BE2C (cell line): ENCODE results near the gene PAEP.
A peak's percentile ranks its signal among the peaks of the same experiment; 100 is the strongest.

Source experiments
- DNase-seq: peaks from one replicate; pipeline ENCODE4 v3.0.0-alpha.2; 2020
- H3K27me3 ChIP-seq: fragments of 250-450 bp; sonication (Bioruptor Pico); 2 replicates; pipeline ENCODE4 v1.5.1; 2020; ENCODE audit warnings: mild to moderate bottlenecking
- H3K36me3 ChIP-seq: fragments of 250-450 bp; sonication (Bioruptor Pico); 2 replicates; pipeline ENCODE4 v1.5.1; 2020; ENCODE audit warnings: mild to moderate bottlenecking
- H3K4me1 ChIP-seq: fragments of 250-450 bp; sonication (Bioruptor Pico); 2 replicates; pipeline ENCODE4 v1.5.1; 2020
- H3K4me3 ChIP-seq: 2 replicates; pipeline ENCODE4 v1.5.1; 2011; ENCODE audit warnings: low read depth, low read length
- H3K9me3 ChIP-seq: fragments of 250-450 bp; sonication (Bioruptor Pico); 2 replicates; pipeline ENCODE4 v1.5.1; 2020
- TF ChIP-seq, protein P1 (sequence below): IDR thresholded peaks from 2 replicates; pipeline ENCODE4 v1.5.1; 2012; ENCODE audit warnings: mild to moderate bottlenecking, low read depth, low read length

PAEP gene

DNA sequence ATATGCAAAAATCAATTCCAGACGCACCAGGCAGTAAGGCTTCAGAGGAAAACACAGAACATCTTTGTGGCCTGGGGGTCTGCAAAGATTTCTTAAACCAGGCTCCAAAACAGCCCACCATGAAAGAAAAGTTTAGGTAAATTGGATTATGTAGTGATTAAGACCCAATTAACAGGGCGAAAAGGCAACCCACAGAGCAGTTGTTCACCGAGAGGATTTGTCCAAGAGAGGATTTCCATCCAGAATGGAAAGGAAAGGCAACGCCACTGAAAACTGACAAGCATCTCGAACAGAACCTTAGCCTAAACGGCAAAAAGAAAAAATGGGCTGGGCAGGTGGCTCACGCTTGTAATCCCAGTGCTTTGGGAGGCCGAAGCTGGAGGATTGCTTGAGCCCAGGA is 40.4 kb downstream of the PAEP start:
- DNase-seq = no peak
- Histone ChIP-seq H3K27me3 (no peaks in the 10 kb centered on the region), H3K36me3 (no peaks in the 10 kb centered on the region), H3K4me1 (peaks cover under 1% of the 10 kb centered on the region), H3K4me3 (no peak overlapping the region), H3K9me3 (no peaks in the 10 kb centered on the region)
- TF ChIP-seq, protein P1, sequence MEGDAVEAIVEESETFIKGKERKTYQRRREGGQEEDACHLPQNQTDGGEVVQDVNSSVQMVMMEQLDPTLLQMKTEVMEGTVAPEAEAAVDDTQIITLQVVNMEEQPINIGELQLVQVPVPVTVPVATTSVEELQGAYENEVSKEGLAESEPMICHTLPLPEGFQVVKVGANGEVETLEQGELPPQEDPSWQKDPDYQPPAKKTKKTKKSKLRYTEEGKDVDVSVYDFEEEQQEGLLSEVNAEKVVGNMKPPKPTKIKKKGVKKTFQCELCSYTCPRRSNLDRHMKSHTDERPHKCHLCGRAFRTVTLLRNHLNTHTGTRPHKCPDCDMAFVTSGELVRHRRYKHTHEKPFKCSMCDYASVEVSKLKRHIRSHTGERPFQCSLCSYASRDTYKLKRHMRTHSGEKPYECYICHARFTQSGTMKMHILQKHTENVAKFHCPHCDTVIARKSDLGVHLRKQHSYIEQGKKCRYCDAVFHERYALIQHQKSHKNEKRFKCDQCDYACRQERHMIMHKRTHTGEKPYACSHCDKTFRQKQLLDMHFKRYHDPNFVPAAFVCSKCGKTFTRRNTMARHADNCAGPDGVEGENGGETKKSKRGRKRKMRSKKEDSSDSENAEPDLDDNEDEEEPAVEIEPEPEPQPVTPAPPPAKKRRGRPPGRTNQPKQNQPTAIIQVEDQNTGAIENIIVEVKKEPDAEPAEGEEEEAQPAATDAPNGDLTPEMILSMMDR = no peak

DNA sequence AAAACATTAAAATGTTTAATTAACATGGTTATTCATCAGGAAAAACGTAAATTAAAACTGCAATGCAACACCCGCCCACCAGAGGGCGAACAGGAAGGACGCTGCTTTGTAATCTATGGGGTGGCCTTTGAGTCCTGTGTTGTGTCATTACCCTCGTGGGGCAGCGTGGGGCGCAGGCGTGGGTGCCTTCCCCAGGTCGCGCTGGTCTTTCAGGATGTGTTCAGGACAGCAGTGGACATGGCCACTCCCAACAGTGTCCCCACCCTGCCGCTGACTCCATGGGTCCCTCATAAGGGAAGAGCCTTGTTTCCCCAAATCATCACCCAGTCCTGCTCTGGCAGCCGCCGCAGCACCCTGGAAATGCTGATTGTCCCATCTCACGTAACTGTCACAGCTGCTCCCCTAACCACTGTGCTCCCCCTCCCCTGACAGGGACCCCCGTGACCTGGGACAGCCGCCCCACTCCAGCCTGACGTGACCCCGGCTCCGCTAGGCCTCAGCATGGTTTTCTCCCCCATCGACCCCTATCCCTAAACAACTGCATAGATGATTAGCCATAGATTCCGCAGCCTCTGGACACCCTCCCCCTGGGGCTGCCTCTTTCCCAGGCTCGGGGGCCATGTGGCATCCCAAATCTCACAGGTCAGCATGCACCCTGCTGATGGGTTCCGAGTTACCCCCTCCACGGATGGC is 41.4 kb downstream of the PAEP start:
- no peak overlapping the region for H3K4me3 ChIP-seq
- H3K36me3 ChIP-seq = no peaks in the 10 kb centered on the region
- DNase-seq = peak; percentile 58
- H3K27me3 ChIP-seq = no peaks in the 10 kb centered on the region
- TF ChIP-seq, protein P1 = peak; percentile 82
- peaks cover 8% of the 10 kb centered on the region for H3K4me1 ChIP-seq
- no peaks in the 10 kb centered on the region for H3K9me3 ChIP-seq

DNA sequence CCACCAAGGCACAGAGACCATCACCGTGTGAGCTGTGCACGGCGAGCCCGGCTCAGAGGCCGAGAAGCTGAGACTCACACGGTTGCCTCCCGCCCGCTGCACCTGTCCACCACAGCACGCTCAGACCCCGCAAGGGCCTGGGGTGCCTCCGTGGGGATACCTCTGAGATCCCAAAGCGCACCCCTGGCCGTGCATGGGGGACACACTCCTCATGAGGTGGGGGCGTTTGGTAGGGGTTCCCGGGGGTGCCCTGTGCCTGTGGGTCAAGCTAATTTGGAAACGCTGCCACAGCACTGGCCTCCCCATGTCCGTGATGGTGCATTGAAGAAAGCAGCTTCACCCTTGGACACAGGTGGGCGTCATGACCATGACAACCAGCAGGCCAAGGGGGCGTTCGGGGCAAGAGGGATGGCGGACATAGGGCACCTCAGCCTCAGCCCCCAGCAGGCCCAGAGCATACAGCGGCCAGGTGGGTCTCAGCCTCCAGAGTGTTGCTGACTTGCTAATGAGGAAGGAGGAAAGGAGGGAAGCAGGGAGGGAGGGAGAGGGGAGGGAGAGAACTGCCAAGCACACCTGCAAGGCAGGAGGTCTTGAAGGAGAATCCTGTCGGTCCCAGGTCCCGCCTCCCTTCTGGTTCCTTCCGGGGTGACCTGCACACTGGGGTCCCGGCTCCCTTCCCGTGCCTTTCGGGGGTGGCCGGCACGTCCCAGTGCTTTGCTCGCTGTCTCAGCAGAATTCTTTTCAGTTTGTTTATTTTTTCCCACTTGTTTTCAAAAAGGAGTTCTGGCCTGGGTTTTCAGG is 43.1 kb downstream of the PAEP start:
- Histone ChIP-seq H3K9me3 (no peaks in the 10 kb centered on the region), H3K4me1 (peaks cover 8% of the 10 kb centered on the region), H3K36me3 (no peaks in the 10 kb centered on the region), H3K27me3 (no peaks in the 10 kb centered on the region), H3K4me3 (no peak overlapping the region)
- TF ChIP-seq, protein P1 = no peak
- DNase-seq = no peak

DNA sequence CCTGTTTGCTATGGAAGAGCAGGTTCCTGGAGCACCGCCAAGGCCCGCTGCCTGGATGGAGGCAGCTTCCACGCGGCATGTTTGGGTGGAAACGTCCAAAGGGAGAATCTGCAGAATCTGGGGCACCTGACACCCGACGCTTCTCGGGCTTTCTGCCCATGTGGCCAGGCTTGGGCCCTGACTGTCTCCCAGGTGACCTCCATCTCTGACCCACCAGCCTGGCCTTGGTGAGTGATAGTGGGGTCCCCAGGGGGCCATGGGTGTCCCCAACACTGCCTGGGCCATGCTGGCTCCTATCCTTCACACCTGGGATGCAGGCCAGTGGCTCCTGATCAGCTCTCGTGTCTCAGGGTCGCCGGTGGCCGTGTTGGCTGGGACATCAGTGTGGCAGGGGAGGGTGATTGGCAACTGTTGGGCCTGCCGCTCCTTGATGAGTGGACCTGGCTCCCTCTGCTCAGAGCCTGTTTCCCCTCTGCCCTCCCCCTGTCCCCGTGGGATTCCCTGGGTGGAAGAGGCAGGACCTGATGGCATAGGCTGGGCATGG is 43.8 kb downstream of the PAEP start:
- DNase-seq = peak; percentile 54
- no peaks in the 10 kb centered on the region for H3K27me3 ChIP-seq
- H3K4me1 ChIP-seq = peaks cover 8% of the 10 kb centered on the region
- no peaks in the 10 kb centered on the region for H3K36me3 ChIP-seq
- no peak overlapping the region for H3K4me3 ChIP-seq
- TF ChIP-seq, protein P1 = no peak
- H3K9me3 ChIP-seq = no peaks in the 10 kb centered on the region

DNA sequence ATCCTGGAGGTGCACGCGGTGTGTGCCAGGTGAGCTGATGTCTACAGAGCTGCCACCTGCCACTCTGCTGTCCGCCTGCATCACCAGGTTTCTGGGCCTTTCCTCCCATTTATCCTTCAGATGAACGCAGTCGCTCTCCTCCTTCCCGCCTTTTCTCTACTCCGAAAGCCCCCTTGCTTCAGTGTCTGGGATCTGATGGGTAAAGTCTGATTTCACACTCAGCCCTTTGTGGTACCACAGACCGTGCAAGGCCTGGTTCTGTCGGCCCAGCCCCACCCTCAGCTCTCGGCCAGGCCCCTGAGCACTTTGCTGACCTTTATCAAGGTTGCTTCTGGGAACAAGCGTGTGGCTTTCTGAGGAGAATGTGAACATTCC is 45.3 kb downstream of the PAEP start:
- H3K9me3 ChIP-seq = no peaks in the 10 kb centered on the region; the same call in 1 of the 2 replicates
- TF ChIP-seq, protein P1 = no peak
- no peak for DNase-seq
- H3K4me3 ChIP-seq = no peak overlapping the region
- H3K27me3 ChIP-seq = no peaks in the 10 kb centered on the region
- peaks cover 8% of the 10 kb centered on the region for H3K4me1 ChIP-seq
- no peaks in the 10 kb centered on the region for H3K36me3 ChIP-seq
